ENCODE measurements around the gene PDGFC. TPM values are rescaled to one million over a fixed set of nuclear protein-coding genes. Genes with fewer than 3 reads are reported as not detected.

The PDGFC gene
- total RNA-seq, 1 donor from 2014 or later: 31.3 TPM

- H3K4me3 ChIP-seq: no peak overlapping the region
- no peaks in the 10 kb centered on the region for H3K4me1 ChIP-seq
- H3K9me3 ChIP-seq: no peaks in the 10 kb centered on the region
- DNase-seq (no peak), ATAC-seq (peak; percentile 31)
- H3K27me3 ChIP-seq: no peaks in the 10 kb centered on the region
- no peak for TF ChIP-seq CTCF (IDR thresholded peaks at IDR 0.05)
- H3K36me3 ChIP-seq: no peaks in the 10 kb centered on the region
- no peak overlapping the region for H3K27ac ChIP-seq
- intact Hi-C loops (cut with DNase I): no loop called here
Measured at GRCh38 chr4:157012781-157013180, 41.2 kb upstream of the PDGFC start.

GRCh38 chr4:157012296-157012695 lies 40.7 kb upstream of the PDGFC start:
- H3K4me3 ChIP-seq: no peak overlapping the region
- DNase-seq (no peak), ATAC-seq (no peak)
- no peak for TF ChIP-seq CTCF (IDR thresholded peaks at IDR 0.05)
- H3K27ac ChIP-seq: no peak overlapping the region
- intact Hi-C loops (cut with DNase I): no loop called here
- H3K27me3 ChIP-seq: no peaks in the 10 kb centered on the region
- H3K4me1 ChIP-seq: no peaks in the 10 kb centered on the region
- no peaks in the 10 kb centered on the region for H3K9me3 ChIP-seq
- no peaks in the 10 kb centered on the region for H3K36me3 ChIP-seq

- no peak for ATAC-seq
- H3K36me3 ChIP-seq: no peaks in the 10 kb centered on the region
- no peak overlapping the region for H3K27ac ChIP-seq
- no peak overlapping the region for H3K4me3 ChIP-seq
- intact Hi-C loops (cut with DNase I): no loop called here
- H3K4me1 ChIP-seq: no peaks in the 10 kb centered on the region
- H3K27me3 ChIP-seq: no peaks in the 10 kb centered on the region
- no peaks in the 10 kb centered on the region for H3K9me3 ChIP-seq
- TF ChIP-seq CTCF (IDR thresholded peaks at IDR 0.05): no peak
- no peak for DNase-seq
Measured at GRCh38 chr4:157010630-157011029, 39.0 kb upstream of the PDGFC start.

- no peak for TF ChIP-seq CTCF (IDR thresholded peaks at IDR 0.05)
- Histone ChIP-seq H3K36me3 (no peaks in the 10 kb centered on the region), H3K27me3 (no peaks in the 10 kb centered on the region), H3K4me3 (no peak overlapping the region), H3K4me1 (no peaks in the 10 kb centered on the region), H3K27ac (no peak overlapping the region), H3K9me3 (no peaks in the 10 kb centered on the region)
- ATAC-seq: no peak
- DNase-seq: no peak
- intact Hi-C loops (cut with DNase I): no loop called here
Measured at GRCh38 chr4:157005831-157006230, 34.2 kb upstream of the PDGFC start.

GRCh38 chr4:157005193-157005592 lies 33.6 kb upstream of the PDGFC start:
- intact Hi-C loops (cut with DNase I): no loop called here
- TF ChIP-seq CTCF (IDR thresholded peaks at IDR 0.05): no peak
- H3K27me3 ChIP-seq: no peaks in the 10 kb centered on the region
- H3K4me3 ChIP-seq: no peak overlapping the region
- no peaks in the 10 kb centered on the region for H3K9me3 ChIP-seq
- no peaks in the 10 kb centered on the region for H3K36me3 ChIP-seq
- DNase-seq: no peak
- ATAC-seq: no peak
- peak overlapping the region; percentile 58 for H3K27ac ChIP-seq
- no peaks in the 10 kb centered on the region for H3K4me1 ChIP-seq
